Activated CD8-positive, alpha-beta memory T cell treated with anti-CD3 and anti-CD28 coated beads for 1 hour (primary cell): Measurements from ENCODE around the gene FAM3C.
"Not testable (repeated sequence)": the region's sequence is repeated elsewhere in the genome, so short reads cannot be mapped to it uniquely, and the experiment has no call there.

Experiments
- DNase-seq, 2 donors: peaks; one replicate each; pipeline ENCODE4 v3.0.0-alpha.2; 2020; ENCODE audit warnings: low read depth in 1 of 2; ENCODE audit errors: extremely low read depth in 1 of 2

Gene FAM3C

GRCh38 chr7:121334875-121335648 is 61.0 kb downstream of the FAM3C start:
- no peak for DNase-seq

GRCh38 chr7:121334376-121334775 is 61.7 kb downstream of the FAM3C start:
- no peak for DNase-seq

GRCh38 chr7:121331574-121331973 is 64.5 kb downstream of the FAM3C start:
- no peak for DNase-seq

GRCh38 chr7:121331048-121331447 is 65.1 kb downstream of the FAM3C start:
- no peak for DNase-seq

GRCh38 chr7:121330053-121330833 is 65.9 kb downstream of the FAM3C start:
- no peak for DNase-seq

GRCh38 chr7:121329191-121330052 is 66.7 kb downstream of the FAM3C start:
- no peak for DNase-seq

- DNase-seq = no peak
These were observed 67.5 kb downstream of the FAM3C start, which contains the start of gene WNT16 for GRCh38 chr7:121328508-121329190. WNT16 (plus strand) TSS chr7:121329000; CDS start chr7:121329293, 293 bp downstream.

- no peak for DNase-seq
These were observed 68.4 kb downstream of the FAM3C start for GRCh38 chr7:121327671-121328070.

GRCh38 chr7:121323515-121324302 is 72.4 kb downstream of the FAM3C start:
- DNase-seq = no peak

GRCh38 chr7:121322460-121322859 is 73.6 kb downstream of the FAM3C start:
- no peak for DNase-seq

GRCh38 chr7:121315170-121315569 is 80.9 kb downstream of the FAM3C start:
- not testable (repeated sequence) for DNase-seq

GRCh38 chr7:121313793-121314676 is 82.1 kb downstream of the FAM3C start:
- no peak for DNase-seq

GRCh38 chr7:121313220-121313792 is 82.8 kb downstream of the FAM3C start:
- DNase-seq = no peak

- no peak for DNase-seq
These were observed 89.0 kb downstream of the FAM3C start for GRCh38 chr7:121307021-121307574.

GRCh38 chr7:121306565-121306964 is 89.5 kb downstream of the FAM3C start:
- no peak for DNase-seq

- DNase-seq = no peak
These were observed 91.0 kb downstream of the FAM3C start for GRCh38 chr7:121305109-121305508.

GRCh38 chr7:121304102-121304658 is 91.9 kb downstream of the FAM3C start:
- no peak for DNase-seq
